Measurements from ENCODE around the gene RAPGEF3.

RAPGEF3 gene

DNA sequence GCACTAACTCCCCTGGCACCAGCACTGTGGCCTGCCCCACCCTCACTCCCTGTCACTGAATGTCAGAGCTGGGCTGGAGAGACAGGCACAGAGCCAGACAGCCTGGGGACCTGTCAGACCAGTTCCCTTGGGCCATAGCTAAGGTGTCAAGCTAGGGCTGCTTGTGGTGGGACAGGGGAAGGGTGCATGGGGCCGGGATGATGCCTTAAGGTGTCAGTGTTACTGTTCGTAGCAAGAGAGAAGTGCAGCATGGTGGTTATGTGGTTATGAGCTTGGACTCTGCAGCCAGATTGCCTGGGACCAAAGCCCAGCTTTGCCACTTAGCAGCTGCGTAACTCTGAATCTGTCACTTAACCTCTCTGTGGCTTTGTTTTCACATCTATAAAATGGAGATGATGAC lies 3.8 kb downstream of the RAPGEF3 start:
- H3K4me3 Mint-ChIP-seq = no peak overlapping the region
- no peaks in the 10 kb centered on the region for H3K9me3 Mint-ChIP-seq
- H3K36me3 Mint-ChIP-seq (ENCODE audit: low read depth) = peaks cover 2% of the 10 kb centered on the region
- peaks cover 38% of the 10 kb centered on the region for H3K4me1 Mint-ChIP-seq
- TF ChIP-seq, protein P1, sequence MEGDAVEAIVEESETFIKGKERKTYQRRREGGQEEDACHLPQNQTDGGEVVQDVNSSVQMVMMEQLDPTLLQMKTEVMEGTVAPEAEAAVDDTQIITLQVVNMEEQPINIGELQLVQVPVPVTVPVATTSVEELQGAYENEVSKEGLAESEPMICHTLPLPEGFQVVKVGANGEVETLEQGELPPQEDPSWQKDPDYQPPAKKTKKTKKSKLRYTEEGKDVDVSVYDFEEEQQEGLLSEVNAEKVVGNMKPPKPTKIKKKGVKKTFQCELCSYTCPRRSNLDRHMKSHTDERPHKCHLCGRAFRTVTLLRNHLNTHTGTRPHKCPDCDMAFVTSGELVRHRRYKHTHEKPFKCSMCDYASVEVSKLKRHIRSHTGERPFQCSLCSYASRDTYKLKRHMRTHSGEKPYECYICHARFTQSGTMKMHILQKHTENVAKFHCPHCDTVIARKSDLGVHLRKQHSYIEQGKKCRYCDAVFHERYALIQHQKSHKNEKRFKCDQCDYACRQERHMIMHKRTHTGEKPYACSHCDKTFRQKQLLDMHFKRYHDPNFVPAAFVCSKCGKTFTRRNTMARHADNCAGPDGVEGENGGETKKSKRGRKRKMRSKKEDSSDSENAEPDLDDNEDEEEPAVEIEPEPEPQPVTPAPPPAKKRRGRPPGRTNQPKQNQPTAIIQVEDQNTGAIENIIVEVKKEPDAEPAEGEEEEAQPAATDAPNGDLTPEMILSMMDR (IDR thresholded peaks at IDR 0.05; ENCODE audit: unreplicated experiment in 3 of 3) = no peak
- H3K27ac Mint-ChIP-seq = peak overlapping the region in 1 of 3 experiments; percentile 22
- H3K27me3 Mint-ChIP-seq (ENCODE audit: low read depth) = no peaks in the 10 kb centered on the region

DNA sequence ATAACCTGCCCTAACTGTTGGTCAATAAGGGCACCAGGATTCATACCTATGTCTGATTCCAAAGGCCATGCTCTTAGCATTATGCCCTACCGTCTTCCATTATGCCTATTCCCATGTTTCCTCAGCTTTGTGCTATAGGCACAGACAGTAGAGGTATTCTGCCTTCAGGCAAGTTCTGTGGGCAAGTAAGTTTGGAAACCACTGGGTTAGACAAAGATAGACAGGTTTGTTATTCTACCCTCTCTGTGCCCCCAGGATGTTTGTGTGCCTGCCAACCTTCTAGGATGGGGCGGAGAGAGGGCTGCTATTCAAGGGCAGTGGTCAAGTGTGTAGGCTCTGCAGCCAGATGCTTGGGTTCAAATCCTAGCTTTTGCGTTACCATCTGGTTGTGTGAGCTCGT lies 4.6 kb downstream of the RAPGEF3 start:
- Mint-ChIP-seq H3K4me3 (no peak overlapping the region), H3K27me3 (ENCODE audit: low read depth) (no peaks in the 10 kb centered on the region), H3K9me3 (no peaks in the 10 kb centered on the region), H3K4me1 (peaks cover 36% of the 10 kb centered on the region), H3K27ac (peak overlapping the region; percentile 25 to 51 (median 33)), H3K36me3 (ENCODE audit: low read depth) (peaks cover 5% of the 10 kb centered on the region)
- TF ChIP-seq, protein P1 (IDR thresholded peaks at IDR 0.05; ENCODE audit: unreplicated experiment in 3 of 3) = no peak

DNA sequence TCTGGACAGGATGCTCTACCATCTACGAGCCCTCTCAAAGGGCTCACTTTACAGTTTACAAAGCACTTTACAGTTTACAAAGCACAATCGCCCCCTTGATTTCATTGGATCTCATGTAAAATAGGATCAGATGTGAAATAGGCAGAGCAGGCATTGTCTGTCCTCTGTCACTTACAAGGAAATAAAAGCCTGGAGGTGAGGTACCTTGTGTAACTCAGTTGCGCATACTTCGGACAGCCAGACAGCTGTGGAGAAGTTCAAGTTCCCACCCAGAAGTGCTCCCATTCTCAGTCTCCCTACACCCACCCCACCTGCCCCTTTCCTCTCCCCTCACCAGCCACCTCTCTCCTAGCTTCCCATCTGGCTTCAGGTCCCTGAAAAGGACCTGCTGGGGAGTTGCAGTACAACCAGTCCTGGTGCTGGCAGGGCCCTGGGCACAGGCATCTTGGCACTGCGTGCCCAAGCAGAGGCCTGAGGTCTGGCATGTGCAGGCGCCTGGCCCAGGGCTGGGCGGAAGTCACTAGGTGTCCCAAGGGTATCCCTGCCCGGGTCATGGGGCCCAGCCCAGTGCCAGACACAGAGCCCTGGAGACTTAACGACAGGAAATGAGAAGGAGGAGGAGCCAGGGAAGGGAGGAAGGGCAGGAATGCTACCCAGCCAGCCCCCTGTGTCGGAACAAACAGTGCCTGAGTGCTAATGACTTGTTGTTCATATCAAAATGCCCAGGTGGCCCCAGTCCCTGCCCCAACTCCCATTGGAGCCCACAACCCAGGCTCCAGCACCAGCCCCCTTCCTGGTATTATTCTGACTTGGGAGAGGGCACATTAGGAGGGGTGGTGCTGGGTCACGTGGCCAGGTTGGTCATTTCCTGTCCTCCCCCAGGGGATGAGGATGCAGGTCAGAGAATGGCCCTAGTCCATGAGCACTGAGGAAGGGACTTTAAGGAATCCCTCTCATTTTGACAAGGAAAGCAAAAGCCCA lies 5.4 kb downstream of the RAPGEF3 start:
- H3K9me3 Mint-ChIP-seq = no peaks in the 10 kb centered on the region
- H3K4me1 Mint-ChIP-seq = peaks cover 34% of the 10 kb centered on the region
- peak overlapping the region in 1 of 3 experiments; percentile 18 for H3K4me3 Mint-ChIP-seq

DNA sequence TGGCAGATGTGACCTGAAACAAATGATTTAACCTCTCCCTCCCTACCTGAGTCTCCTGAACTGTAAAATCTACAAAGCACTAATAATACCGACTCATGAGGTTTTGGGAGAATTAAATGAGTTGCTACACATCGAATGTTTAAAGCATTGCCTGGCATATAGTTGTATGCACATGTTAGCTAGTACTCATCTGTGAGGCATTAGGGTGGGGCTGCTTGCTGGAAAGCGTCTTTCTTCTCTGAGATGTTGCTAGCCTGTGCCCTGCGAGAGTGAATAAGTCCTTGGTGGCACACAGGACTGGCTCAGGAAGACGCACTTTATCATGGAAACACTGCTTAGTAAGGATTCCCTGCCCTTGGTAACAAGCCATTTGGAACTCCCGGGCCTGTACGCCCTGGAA lies 6.1 kb downstream of the RAPGEF3 start:
- Mint-ChIP-seq H3K4me1 (peaks cover 29% of the 10 kb centered on the region), H3K9me3 (no peaks in the 10 kb centered on the region), H3K36me3 (ENCODE audit: low read depth) (peaks cover 10% of the 10 kb centered on the region), H3K27ac (no peak overlapping the region), H3K4me3 (no peak overlapping the region), H3K27me3 (ENCODE audit: low read depth) (no peaks in the 10 kb centered on the region)
- TF ChIP-seq, protein P1 (IDR thresholded peaks at IDR 0.05; ENCODE audit: unreplicated experiment in 3 of 3) = no peak

More for the DNA sequence above, 5.4 kb downstream of the RAPGEF3 start:
- no peaks in the 10 kb centered on the region for H3K27me3 Mint-ChIP-seq (ENCODE audit: low read depth)
- H3K27ac Mint-ChIP-seq = peak overlapping the region; percentile 33 to 71 (median 40)
- H3K36me3 Mint-ChIP-seq (ENCODE audit: low read depth) = peaks cover 10% of the 10 kb centered on the region
- TF ChIP-seq, protein P1 (IDR thresholded peaks at IDR 0.05; ENCODE audit: unreplicated experiment in 3 of 3) = no peak

DNA sequence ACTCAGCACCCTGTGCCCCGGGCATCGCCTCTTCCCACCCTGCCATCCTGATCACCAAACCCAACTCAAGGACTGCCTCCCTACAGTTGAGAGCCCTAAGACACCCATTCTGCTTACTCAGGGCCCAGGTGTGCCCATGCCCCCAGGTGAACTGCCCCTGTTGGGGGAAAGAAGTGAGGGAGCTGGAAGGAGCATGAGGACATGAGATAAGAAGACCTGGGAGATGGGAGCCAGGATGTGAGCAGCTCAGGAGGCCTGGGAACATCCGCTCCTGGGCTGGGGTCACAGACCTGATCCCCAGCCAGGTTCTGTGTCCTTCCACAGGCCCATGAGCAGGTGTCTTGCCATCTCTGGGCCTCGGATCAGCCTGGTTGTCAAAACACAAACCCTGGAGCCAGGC lies 6.6 kb downstream of the RAPGEF3 start:
- H3K4me3 Mint-ChIP-seq = no peak overlapping the region
- H3K27me3 Mint-ChIP-seq (ENCODE audit: low read depth) = no peaks in the 10 kb centered on the region
- TF ChIP-seq, protein P1 (IDR thresholded peaks at IDR 0.05; ENCODE audit: unreplicated experiment in 3 of 3) = no peak
- H3K27ac Mint-ChIP-seq = no peak overlapping the region
- H3K9me3 Mint-ChIP-seq = no peaks in the 10 kb centered on the region
- peaks cover 25% of the 10 kb centered on the region for H3K4me1 Mint-ChIP-seq
- peaks cover 12% of the 10 kb centered on the region for H3K36me3 Mint-ChIP-seq (ENCODE audit: low read depth)
